GM19351 (cell line): ENCODE measurements around the gene PRELID2.
"Not testable (repeated sequence)": the region's sequence is repeated elsewhere in the genome, so short reads cannot be mapped to it uniquely, and the experiment has no call there.

Source experiments
- ATAC-seq: cut with Tn5 transposase; IDR thresholded peaks from one replicate; pipeline ENCODE4 v1.9.1; 2021; ENCODE audit warnings: mild to moderate bottlenecking, moderate library complexity; ENCODE audit not compliant: unreplicated experiment

Gene PRELID2

DNA sequence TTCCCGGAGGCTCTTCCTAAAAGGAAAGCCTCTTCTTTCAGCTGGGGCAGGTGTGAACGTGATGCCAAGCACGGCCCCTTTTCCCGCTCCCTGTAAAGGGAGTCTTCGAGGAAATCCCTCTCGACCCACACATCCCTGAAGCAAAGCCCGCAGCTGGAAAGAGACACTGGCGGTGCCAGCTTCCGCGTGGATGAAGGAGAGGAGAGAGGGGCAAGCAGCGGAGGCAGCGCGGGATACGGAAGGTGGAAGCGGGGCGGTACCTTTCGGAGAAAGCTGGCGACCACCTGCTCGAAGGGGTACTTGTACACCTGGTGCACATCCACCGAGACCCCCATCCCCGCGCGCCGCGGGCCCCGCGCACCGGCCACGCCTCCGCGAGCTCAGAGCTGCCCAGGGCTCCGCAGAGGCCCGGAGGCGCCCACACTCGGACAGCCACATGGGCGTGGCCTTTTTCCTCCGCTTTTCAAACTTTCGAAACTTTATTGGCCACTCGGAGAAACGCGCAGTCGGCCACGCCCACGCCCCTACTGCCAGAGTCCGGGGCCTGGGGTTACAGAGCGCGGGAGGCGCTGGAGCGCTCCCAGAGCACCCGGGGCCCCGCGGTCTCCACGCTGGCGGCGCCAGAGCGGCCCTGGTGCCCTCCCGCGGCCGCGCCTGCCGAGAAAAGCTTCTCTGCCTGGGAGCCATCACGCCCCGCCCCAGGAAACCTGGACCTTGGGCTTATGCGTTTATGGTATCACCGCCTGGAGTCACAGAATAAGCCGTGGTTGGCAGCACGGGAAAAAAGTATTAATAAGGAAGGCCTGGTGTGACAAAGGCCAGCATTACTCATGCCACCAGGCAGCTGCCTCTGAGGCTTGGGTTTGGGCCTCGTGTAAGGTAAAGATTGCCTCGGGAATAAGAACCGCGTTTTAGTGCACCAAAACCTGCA is at the start of gene PRELID2:
Gene PRELID2, minus strand, starts transcription at position 426 of the 931 bp plus-strand sequence. Its CDS starts 91 bp downstream, at position 335.
- peak; percentile 87 for ATAC-seq

DNA sequence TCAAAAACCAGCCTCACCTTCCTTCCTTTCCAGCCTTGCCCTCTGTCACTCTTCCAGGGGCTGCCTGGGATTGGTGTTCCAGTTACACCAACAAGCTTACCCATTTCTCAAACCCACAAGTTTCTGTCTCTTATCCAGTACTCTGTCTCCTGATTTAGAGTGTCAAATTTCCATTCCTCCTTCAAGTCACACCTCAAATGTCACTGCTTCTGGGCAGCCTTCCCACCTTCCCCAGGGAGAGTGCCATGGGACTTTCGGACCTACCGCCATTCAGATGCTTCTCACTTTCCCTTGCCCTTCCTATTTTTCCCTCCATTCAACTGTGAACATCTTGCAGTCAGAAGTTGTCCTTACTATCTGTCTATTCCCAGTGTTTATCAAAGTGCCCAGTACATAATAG is 39.6 kb upstream of the PRELID2 start:
- ATAC-seq: no peak

- ATAC-seq: no peak
These were observed 37.8 kb upstream of the PRELID2 start, which contains the start of gene GRXCR2 for GRCh38 chr5:145872914-145873313. TSS of gene GRXCR2 (minus strand) at chr5:145873014. CDS start at chr5:145872968, 46 bp downstream.

GRCh38 chr5:145872486-145872885 is 37.3 kb upstream of the PRELID2 start:
- no peak for ATAC-seq

- ATAC-seq: no peak
These were observed 34.6 kb upstream of the PRELID2 start for GRCh38 chr5:145869753-145870152.

DNA sequence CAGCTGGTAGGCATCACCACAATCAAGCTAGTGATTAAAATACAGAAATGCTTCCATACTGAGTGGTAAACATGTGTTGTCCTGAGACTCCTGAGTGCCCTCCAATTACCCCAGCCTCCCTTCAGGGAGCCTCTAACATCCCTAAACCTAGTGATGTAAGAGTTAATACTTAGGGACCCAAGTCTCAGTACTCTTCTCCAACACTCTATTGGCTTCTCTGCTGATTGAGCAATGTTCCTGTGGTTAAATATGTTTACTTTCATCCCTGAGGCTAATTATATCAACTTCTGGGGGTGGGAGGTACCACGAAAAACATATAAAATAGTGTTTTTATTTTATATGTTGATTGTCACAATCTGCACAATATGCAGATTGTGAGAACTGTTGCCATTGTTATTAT is 32.7 kb upstream of the PRELID2 start:
- no peak for ATAC-seq

GRCh38 chr5:145864432-145864831 is 29.3 kb upstream of the PRELID2 start:
- not testable (repeated sequence) for ATAC-seq

- no peak for ATAC-seq
These were observed 27.9 kb upstream of the PRELID2 start for GRCh38 chr5:145863003-145863402.

GRCh38 chr5:145859897-145860296 is 24.8 kb upstream of the PRELID2 start:
- no peak for ATAC-seq

- no peak for ATAC-seq
These were observed 24.3 kb upstream of the PRELID2 start for GRCh38 chr5:145859453-145859852.

GRCh38 chr5:145858959-145859358 is 23.8 kb upstream of the PRELID2 start:
- ATAC-seq: no peak

DNA sequence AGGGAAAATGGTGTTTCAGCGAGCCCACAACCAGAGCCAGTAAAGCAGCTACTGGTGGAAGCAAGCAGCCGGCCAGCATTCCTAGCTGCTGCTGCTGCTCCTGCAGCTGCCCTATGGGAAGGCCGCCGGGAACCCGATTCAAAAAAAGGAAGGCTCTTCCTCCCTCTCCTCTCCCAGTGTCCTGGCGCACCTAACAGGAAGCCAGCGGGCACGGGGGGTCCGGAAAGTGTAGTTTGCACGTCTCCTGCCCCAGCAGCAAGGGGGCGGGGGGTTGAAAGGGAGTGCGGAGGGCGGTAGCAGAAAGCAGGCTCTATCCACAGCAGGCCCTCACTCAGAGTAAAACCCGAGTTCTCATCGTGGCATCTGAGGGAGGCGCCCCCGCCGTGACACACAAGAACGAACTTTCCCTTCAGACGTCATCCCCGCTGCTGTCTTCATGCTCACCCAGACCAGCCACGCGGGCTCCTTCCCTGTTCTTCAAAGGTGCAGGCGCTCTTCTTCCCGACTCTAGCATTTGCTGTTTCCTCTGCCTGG is 21.2 kb upstream of the PRELID2 start:
- no peak for ATAC-seq

DNA sequence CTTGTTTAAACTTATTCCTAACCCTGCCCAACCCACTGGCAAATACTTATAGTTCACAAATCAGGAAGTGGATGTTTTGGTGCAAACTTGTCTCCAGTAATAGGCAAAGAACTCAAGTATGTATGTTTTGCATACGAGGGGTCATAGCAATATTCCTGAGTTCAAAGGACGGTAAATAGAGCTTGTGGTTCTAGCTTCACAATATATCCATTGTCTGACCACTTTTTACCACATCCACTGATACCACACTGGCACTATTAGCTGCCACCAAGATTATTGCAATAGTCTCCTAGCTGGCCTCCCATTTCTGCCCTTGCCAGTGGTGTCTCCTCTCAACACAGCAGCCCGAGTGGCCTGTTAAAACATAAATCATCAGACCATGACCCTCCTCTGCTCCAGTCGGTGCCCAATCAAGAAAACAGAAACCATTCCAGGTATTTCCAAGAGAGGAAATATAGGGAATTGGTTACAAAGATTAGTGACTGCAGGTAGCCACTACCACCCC is 20.7 kb upstream of the PRELID2 start:
- no peak for ATAC-seq

DNA sequence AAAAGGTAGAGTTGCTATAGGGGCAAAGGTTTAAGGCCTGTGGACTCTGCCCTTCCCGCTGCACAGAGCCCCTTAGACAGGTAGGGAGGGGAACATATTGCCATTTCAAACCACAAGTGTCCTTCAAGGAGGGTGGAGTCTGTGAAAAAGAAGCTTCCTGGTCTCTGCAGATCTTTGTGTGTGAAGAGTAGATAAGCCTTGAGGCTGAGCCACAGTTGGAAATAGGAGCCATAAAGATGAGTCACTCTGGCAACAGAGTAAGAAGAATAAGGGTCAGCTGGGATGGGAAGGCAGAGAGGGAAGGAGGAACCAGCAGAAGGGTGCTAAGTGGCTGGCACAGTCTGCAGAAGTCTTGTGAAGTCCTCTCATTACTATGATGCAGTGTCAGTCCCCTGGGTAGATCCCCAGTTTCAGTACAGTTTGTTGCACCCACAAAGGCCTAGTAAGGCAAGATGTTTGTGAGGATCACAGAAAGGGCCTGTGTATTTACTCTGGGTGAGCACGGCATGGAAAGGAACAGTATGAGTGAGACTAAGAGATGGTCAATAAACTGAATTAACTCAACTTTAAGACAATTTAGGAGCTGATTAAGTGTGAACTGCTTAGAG is 19.6 kb upstream of the PRELID2 start:
- no peak for ATAC-seq

DNA sequence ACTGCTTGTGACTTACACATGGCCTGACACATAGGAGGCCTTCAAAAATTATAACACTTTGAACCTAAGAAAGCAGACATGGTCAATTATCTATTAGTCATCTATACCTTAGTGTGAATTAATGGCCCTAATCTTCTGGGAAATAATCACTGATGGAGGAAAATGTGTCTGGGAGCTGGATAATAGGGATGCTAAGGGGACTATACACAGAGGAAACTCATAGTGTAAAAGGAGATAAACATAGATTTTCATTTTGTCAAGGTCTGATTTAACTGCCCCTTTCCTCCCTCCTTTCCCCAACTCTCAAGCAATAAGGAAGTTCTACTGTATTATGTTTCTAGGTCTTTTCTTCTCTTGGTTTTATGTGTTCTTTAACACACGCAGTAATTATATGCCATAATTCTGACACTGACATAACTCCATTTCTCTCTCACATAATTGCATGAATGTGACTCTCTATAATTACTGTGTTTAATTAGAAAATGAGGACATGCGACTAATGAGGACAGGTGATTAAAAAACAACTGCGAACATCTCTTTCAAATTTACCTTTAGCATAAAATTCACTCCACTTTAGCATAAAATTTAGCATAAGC is 18.7 kb upstream of the PRELID2 start:
- no peak for ATAC-seq

GRCh38 chr5:145852990-145853389 is 17.8 kb upstream of the PRELID2 start:
- ATAC-seq: no peak

DNA sequence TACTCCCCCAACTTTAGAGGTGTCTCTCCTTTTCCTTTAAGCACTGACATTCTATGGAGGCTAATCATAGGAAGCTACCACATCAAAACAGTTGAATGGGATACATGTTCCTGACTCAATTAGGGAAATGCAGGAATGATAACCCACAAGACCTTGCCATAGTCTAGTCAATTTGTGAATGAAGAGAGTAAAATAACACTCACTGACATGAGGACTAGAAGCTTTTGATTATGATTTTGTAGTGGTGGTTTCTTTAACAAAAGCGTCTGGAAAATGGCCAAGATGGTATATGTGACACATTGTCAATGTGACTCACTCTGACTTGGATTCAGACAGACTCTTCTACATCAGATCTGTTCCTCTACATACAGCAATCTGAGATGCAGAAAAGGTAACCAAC is 13.7 kb upstream of the PRELID2 start:
- ATAC-seq: no peak

GRCh38 chr5:145847499-145848497 is 12.7 kb upstream of the PRELID2 start:
- ATAC-seq: no peak

DNA sequence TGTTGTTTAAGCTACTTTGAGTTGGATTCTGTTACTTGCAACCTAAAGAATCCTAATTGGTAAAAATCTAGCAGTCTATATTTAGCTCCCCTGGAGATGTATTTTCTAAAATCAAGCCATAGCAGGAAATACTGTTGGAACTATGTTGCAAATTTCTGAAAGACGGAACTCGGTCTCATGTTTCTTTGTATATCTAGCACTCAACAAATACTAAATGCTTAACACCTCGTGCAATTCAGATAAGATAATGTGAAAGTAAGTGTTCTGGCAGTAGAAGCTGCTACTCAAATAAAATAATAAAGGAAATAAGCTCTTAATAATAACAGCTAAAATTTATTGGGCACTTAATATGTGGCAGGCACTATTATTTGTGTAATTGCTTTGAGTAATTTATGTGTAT is 10.9 kb upstream of the PRELID2 start:
- no peak for ATAC-seq

DNA sequence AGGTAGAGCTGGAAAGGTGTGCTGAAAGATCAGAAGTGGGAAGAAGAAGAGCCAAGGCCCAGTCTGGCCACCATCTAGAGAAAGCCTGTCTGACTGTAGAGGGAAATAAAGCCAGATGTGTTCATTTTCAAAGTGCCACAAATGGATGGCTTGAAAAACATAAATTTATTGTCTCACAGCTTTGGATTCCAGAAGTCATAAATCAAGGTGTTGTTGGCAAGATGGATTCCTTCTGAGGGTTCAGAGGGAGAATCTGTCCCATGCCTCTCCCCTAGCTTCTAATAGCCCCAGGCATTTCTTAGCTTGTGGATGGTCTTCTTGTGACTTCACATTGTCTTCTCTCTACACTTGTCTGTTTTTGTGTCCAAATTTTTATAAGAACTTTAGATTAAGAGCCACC is 6.2 kb upstream of the PRELID2 start:
- no peak for ATAC-seq
